ENCODE data around the gene KASH5.

The KASH5 gene

DNA sequence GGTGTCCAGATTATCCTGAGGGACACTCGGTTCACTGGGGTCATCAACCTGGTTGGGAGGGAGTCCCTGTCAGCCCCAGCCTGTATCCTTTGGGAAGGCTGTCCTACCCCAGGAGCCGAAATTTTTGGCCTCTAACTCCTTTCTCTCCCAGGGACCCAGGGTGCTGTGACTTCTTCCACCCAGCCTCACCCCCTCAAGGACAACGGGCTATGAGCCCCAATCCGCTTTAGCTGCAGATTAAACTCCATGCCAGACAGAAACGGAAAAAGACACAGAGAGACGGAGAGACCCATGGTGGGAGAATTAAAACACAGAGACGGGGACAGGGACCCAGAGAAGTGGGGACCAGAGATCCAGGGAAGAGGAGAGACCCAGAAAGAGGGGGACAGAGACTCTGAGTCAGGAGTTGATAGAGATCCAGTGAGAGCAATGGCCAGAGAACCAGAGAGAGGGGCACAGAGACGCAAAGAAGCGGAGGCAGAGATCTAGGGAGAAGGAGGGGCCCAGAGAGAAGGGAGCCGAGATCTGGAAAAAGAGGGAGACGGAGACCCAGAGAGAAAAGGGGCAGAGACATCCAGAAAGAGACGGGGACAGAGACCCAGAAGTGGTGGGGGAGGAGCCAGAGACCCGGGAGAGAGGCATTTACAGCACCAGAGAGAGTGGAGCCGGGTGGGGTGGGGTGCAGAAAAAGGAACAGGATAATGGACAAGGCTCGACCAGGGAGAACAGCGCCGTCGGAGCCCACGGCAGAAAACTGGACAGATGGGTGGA, 52.6 kb downstream of the KASH5 start:
- Histone ChIP-seq H3K36me3 (ENCODE audit: control insufficient read depth in 2 of 2, insufficient read depth in 1 of 2, low read length in 2 of 2) (no peaks in the 10 kb centered on the region; a peak in 1 of 3 replicates), H3K9me3 (ENCODE audit: control insufficient read depth, insufficient read depth, low read depth, low read length) (no peaks in the 10 kb centered on the region), H3K27ac (ENCODE audit: extremely low read depth, low read depth, low read length) (no peak overlapping the region), H3K4me3 (ENCODE audit: low read depth, low read length) (peak overlapping the region; percentile 23), H3K4me1 (ENCODE audit: control insufficient read depth, insufficient read depth, low read length) (peaks cover 7% of the 10 kb centered on the region)
- POLR2A ChIA-PET: interaction anchor here (0.8 kb wide), 1 partner anchor 13 kb away, joined by 3 read pairs; the partner anchor contains the start of gene ALDH16A1
- CTCF ChIA-PET: interaction anchor here (0.6 to 2.4 kb wide), 4 partner anchors 11 to 661 kb away, joined by 3 to 15 read pairs (median 4); no protein-coding TSS in a partner anchor
- TF ChIP-seq, protein P1, sequence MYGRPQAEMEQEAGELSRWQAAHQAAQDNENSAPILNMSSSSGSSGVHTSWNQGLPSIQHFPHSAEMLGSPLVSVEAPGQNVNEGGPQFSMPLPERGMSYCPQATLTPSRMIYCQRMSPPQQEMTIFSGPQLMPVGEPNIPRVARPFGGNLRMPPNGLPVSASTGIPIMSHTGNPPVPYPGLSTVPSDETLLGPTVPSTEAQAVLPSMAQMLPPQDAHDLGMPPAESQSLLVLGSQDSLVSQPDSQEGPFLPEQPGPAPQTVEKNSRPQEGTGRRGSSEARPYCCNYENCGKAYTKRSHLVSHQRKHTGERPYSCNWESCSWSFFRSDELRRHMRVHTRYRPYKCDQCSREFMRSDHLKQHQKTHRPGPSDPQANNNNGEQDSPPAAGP (tag by site-specific recombination; IDR thresholded peaks at IDR 0.05): no peak
- TF ChIP-seq ZNF221 (tag by site-specific recombination; IDR thresholded peaks at IDR 0.05; ENCODE audit: borderline replicate concordance): no peak
- 0 out of 2 replicates have a peak, but pooled peaks have one; percentile 22 for TF ChIP-seq ZNF768 (tag by site-specific recombination; IDR thresholded peaks at IDR 0.05)
- TF ChIP-seq ZNF792 (tag by site-specific recombination; IDR thresholded peaks at IDR 0.05): no peak
- TF ChIP-seq, protein P2, sequence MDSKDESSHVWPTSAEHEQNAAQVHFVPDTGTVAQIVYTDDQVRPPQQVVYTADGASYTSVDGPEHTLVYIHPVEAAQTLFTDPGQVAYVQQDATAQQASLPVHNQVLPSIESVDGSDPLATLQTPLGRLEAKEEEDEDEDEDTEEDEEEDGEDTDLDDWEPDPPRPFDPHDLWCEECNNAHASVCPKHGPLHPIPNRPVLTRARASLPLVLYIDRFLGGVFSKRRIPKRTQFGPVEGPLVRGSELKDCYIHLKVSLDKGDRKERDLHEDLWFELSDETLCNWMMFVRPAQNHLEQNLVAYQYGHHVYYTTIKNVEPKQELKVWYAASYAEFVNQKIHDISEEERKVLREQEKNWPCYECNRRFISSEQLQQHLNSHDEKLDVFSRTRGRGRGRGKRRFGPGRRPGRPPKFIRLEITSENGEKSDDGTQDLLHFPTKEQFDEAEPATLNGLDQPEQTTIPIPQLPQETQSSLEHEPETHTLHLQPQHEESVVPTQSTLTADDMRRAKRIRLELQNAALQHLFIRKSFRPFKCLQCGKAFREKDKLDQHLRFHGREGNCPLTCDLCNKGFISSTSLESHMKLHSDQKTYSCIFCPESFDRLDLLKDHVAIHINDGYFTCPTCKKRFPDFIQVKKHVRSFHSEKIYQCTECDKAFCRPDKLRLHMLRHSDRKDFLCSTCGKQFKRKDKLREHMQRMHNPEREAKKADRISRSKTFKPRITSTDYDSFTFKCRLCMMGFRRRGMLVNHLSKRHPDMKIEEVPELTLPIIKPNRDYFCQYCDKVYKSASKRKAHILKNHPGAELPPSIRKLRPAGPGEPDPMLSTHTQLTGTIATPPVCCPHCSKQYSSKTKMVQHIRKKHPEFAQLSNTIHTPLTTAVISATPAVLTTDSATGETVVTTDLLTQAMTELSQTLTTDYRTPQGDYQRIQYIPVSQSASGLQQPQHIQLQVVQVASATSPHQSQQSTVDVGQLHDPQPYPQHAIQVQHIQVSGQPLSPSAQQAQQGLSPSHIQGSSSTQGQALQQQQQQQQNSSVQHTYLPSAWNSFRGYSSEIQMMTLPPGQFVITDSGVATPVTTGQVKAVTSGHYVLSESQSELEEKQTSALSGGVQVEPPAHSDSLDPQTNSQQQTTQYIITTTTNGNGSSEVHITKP (tag by site-specific recombination; IDR thresholded peaks at IDR 0.05): 0 out of 2 replicates have a peak, but pooled peaks have one; percentile 26
- TF ChIP-seq ZBTB7A (tag by site-specific recombination; IDR thresholded peaks at IDR 0.05; ENCODE audit: low read depth): no peak
- no peak for TF ChIP-seq KLF8 (tag by site-specific recombination; IDR thresholded peaks at IDR 0.05)
- TF ChIP-seq, protein P3, sequence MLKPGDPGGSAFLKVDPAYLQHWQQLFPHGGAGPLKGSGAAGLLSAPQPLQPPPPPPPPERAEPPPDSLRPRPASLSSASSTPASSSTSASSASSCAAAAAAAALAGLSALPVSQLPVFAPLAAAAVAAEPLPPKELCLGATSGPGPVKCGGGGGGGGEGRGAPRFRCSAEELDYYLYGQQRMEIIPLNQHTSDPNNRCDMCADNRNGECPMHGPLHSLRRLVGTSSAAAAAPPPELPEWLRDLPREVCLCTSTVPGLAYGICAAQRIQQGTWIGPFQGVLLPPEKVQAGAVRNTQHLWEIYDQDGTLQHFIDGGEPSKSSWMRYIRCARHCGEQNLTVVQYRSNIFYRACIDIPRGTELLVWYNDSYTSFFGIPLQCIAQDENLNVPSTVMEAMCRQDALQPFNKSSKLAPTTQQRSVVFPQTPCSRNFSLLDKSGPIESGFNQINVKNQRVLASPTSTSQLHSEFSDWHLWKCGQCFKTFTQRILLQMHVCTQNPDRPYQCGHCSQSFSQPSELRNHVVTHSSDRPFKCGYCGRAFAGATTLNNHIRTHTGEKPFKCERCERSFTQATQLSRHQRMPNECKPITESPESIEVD (tag by site-specific recombination; IDR thresholded peaks at IDR 0.05): no peak
- TF ChIP-seq ZNF335 (tag by site-specific recombination; conservative IDR thresholded peaks at IDR 0.05): no peak
- TF ChIP-seq ZNF248 (tag by site-specific recombination; IDR thresholded peaks at IDR 0.05): no peak
- TF ChIP-seq ZBTB20 (tag by site-specific recombination; IDR thresholded peaks at IDR 0.05): peak; percentile 38; the same call in 1 of the 2 replicates
- no peak for TF ChIP-seq ZNF658 (tag by site-specific recombination; IDR thresholded peaks at IDR 0.05)
- TF ChIP-seq PRDM1 (tag by site-specific recombination; IDR thresholded peaks at IDR 0.05): 0 out of 2 replicates have a peak, but pooled peaks have one; percentile 24
- no peak for TF ChIP-seq SP2 (tag by site-specific recombination; IDR thresholded peaks at IDR 0.05)
- TF ChIP-seq, protein P4, sequence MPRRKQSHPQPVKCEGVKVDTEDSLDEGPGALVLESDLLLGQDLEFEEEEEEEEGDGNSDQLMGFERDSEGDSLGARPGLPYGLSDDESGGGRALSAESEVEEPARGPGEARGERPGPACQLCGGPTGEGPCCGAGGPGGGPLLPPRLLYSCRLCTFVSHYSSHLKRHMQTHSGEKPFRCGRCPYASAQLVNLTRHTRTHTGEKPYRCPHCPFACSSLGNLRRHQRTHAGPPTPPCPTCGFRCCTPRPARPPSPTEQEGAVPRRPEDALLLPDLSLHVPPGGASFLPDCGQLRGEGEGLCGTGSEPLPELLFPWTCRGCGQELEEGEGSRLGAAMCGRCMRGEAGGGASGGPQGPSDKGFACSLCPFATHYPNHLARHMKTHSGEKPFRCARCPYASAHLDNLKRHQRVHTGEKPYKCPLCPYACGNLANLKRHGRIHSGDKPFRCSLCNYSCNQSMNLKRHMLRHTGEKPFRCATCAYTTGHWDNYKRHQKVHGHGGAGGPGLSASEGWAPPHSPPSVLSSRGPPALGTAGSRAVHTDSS (tag by site-specific recombination; IDR thresholded peaks at IDR 0.05): no peak
- no peak for TF ChIP-seq HOXA7 (CRISPR knock-in tag; IDR thresholded peaks at IDR 0.05; ENCODE audit: borderline replicate concordance)
- TF ChIP-seq GLIS1 (tag by site-specific recombination; IDR thresholded peaks at IDR 0.05): peak; percentile 25; the same call in 1 of the 2 replicates
- TF ChIP-seq, protein P5, sequence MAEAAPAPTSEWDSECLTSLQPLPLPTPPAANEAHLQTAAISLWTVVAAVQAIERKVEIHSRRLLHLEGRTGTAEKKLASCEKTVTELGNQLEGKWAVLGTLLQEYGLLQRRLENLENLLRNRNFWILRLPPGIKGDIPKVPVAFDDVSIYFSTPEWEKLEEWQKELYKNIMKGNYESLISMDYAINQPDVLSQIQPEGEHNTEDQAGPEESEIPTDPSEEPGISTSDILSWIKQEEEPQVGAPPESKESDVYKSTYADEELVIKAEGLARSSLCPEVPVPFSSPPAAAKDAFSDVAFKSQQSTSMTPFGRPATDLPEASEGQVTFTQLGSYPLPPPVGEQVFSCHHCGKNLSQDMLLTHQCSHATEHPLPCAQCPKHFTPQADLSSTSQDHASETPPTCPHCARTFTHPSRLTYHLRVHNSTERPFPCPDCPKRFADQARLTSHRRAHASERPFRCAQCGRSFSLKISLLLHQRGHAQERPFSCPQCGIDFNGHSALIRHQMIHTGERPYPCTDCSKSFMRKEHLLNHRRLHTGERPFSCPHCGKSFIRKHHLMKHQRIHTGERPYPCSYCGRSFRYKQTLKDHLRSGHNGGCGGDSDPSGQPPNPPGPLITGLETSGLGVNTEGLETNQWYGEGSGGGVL (tag by site-specific recombination; IDR thresholded peaks at IDR 0.05): no peak
- TF ChIP-seq ZSCAN30 (tag by site-specific recombination; IDR thresholded peaks at IDR 0.05): no peak
- TF ChIP-seq, protein P6, sequence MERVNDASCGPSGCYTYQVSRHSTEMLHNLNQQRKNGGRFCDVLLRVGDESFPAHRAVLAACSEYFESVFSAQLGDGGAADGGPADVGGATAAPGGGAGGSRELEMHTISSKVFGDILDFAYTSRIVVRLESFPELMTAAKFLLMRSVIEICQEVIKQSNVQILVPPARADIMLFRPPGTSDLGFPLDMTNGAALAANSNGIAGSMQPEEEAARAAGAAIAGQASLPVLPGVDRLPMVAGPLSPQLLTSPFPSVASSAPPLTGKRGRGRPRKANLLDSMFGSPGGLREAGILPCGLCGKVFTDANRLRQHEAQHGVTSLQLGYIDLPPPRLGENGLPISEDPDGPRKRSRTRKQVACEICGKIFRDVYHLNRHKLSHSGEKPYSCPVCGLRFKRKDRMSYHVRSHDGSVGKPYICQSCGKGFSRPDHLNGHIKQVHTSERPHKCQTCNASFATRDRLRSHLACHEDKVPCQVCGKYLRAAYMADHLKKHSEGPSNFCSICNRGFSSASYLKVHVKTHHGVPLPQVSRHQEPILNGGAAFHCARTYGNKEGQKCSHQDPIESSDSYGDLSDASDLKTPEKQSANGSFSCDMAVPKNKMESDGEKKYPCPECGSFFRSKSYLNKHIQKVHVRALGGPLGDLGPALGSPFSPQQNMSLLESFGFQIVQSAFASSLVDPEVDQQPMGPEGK (tag by site-specific recombination; IDR thresholded peaks at IDR 0.05): peak; percentile 45

Data from HEK293 (cell line).